GM18907 (cell line): ENCODE measurements around the gene PROCR.
"Not testable (repeated sequence)": the region's sequence is repeated elsewhere in the genome, so short reads cannot be mapped to it uniquely, and the experiment has no call there.

Experiments
- ATAC-seq: cut with Tn5 transposase; IDR thresholded peaks from one replicate; pipeline ENCODE4 v1.9.1; 2021; ENCODE audit warnings: mild to moderate bottlenecking, moderate library complexity; ENCODE audit not compliant: unreplicated experiment

Gene PROCR

DNA sequence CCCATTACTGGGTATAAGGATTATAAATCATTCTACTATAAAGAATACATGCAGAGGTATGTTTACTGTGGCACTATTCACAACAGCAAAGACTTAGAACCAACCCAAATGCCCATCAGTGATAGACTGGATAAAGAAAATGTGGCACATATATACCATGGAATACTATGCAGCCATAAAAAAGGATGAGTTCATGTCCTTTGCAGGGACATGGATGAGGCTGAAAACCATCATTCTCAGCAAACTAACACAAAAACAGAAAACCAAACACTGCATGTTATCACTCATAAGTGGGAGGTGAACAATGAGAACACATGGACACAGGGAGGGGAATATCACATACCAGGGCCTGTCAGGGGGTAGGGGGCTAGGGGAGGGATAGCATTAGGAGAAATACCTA is 7.3 kb upstream of the PROCR start:
- ATAC-seq: not testable (repeated sequence)

DNA sequence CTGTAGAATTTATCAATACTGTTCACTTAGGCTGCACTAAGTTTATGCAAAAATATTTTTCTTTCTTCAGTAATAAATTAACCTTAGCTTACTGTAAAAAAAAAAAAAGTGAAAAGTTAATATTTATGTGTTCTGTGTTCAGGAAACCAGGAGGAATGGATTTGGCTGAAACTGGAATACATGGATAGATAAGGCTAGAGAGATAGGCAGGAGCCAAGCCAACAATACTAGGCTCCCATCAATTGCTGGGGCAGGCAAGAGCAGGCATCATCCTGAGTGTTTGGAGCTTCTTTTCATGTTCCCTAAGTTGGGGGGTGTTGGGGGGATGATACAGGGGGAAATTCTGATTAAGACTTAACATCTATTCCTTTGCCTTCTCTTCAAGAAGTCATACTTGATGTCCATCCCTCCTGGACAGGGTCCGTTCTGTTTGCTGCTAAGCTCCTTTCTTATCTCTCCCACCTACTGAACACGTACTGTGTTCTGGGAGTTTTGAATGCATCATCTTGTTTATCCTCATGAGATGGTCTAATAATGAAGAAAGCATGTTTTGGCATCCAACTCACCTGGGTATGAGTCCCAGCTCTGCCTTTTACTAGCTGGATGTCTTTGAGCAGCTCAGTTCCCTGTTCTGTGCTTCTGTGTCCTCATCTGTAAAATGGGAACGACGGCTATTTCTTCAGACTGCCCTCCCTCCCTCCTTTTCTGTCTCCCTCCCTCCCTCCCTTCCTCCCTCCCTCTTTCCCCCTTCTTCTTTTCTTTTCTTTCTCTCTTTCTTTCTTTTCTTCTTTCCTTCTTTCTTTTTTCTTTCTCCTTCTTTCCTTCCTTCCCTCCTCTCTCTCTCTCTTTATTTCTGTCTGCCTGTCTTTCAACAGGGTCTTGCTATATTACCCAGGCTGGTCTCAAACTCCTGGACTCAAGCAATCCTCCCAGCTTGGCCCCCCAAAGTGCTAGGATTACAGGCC is 6.4 kb upstream of the PROCR start:
- ATAC-seq: no peak

DNA sequence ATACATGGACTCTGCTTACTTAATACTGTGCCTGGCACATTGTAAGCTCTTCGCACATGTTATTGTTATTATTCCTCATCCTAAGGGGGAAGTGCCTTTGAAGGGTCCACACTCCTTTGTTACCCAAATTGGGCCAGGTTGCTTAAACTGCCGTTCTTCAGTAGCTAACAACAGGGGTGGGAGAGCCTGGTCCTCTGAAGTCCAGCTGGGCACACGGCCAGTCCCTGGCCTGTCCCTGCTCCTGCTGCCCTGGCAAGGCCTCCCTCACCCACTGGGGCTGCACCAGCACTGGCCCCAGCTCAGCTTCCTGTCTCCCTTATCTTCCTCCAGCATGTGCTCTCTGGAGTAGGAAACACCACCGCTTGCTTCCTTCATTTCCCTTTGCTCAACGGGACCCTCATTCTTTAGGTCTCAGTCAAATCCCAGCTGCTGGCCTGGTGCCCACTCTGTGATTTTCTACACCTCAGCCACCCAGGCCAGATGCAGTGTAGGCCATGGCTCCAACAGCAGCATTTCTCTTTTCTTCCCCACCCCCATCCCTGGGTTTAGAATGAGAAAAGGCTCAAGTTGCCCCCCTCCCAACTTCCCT is 5.5 kb upstream of the PROCR start:
- no peak for ATAC-seq

DNA sequence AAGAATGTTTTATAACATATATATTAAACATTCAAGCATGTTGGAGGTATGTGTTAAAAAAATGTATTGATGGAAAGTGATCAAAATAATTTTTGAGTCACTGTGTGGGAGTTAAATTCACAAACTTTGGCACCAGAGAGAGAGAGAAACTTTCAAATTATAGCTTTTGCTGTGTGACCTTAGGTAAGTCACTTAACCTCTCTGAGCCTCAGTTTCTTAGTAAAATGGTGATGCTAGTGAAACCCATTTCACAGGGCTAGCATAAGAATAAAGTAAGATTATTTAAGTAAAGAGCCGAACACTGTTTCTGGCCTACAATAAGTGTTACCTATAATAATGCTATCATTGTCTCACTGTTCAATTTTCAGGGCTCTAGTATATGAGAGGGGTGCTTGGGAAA is 4.1 kb upstream of the PROCR start:
- ATAC-seq: no peak

DNA sequence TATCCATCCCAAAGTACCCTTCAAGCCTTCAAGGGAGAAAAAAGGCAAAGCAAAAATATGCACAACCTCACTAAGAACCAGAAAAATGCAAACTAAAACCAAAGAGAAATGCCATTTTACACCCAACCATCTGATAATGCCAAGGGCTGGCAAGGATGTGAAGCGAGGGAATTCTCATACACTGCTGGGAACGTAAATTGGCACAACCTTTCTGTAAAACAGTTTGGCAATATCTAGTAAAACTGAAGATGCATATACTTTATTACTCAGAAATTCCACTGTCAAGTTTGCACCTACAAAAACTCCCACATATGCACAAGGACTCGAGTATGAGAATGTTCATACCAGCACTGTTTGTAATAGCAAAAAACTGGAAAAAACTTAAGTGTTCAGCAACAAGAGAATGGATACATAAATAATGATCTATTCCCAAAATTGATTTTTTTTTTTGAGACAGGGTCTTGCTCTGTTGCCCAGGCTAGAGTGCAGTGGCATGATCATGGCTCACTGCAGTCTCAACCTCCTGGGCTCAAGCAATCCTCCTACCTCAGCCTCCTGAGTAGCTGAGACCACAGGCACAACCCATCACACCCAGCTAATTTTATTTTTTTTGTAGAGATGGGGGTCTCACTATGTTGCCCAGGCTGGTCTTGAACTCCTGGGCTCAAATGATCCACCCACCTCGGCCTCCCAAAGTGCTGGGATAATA is 3.0 kb upstream of the PROCR start:
- ATAC-seq: not testable (repeated sequence)

DNA sequence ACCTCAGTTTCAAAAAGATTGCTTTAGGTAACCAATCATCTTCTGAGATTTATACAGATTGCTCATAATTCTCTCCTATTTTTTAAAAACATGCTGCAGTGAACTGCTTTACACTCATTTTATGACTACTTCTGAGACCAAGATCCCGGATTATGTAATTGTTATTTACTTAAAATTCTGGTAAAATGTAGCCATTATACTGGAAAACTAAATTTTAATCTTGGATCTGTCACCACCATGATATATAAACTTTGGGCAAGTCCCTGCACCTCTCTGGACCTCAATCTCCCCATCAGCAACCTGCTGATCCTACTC is 477 bp upstream of the PROCR start:
- ATAC-seq: no peak

DNA sequence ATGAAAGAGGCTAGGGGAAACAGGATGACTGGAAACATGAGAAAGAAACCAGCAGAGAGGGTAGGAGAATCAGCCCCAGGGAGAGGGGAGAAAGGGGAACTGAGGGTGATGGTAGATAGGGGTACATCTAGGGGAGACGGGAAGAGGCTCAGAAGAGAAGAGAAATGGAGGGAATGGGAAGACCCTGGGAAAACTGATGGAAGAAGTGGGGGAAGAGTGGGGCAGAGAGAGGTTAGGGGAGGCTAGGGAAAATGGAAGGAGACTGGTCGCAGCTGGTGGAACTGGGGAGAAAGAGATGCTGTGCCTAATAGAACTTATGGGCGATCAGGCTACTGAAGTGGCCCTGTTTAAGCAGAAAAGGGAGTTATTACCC is 548 bp downstream of the PROCR start:
- ATAC-seq: no peak

DNA sequence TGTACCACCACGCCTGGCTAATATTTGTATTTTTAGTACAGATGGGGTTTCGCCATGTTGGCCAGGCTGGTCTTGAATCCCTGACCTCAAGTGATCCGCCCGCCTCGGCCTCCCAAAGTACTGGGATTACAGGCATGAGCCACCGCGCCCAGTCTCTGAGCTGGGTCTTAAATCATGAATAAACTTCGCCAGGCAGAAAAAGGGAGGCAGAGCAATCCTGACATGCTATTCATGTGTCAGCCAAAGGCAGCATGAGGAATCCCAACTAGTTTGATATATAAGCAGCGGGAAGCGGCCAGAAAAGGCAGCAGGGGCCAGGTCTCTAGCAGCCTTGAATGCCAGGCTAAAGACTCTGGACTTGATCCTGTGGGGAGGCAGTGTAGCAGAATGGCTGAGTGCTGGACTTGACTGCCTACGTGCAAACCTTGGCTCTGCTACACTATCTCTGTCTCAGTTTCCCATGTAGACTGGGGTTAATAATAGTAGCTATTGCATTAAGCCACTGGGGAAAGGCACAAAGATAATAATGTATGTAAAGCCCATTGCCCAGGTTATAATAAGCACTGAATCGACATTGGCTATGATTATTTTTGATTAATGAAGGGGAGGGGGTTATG is 1.8 kb downstream of the PROCR start:
- no peak for ATAC-seq

DNA sequence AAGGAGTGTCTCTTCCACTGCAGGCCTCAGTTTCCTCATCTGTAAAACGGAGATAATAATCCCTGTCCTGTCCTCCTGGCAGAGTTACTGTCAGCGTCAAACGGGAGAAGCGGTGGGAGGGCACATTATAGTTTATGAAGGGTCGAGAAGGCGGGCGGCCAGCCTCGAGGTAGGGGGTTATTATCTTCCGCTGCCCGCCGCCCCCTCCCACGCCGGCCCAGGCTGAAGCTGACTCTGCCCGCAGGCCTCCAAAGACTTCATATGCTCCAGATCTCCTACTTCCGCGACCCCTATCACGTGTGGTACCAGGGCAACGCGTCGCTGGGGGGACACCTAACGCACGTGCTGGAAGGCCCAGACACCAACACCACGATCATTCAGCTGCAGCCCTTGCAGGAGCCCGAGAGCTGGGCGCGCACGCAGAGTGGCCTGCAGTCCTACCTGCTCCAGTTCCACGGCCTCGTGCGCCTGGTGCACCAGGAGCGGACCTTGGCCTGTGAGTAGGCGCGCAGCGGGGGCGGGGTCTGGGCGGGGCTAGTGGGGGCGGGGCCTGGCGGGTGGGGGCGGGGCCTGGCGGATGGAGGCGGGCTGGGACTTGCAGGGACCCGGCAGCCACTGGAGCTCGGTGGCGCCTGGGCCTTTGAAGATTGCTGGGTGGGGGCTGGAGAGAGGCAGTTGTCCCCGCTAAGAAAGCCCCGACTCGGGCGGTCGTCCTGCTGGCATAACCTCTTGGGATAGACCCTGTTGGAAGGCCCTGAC is 2.8 kb downstream of the PROCR start:
- ATAC-seq: no peak

DNA sequence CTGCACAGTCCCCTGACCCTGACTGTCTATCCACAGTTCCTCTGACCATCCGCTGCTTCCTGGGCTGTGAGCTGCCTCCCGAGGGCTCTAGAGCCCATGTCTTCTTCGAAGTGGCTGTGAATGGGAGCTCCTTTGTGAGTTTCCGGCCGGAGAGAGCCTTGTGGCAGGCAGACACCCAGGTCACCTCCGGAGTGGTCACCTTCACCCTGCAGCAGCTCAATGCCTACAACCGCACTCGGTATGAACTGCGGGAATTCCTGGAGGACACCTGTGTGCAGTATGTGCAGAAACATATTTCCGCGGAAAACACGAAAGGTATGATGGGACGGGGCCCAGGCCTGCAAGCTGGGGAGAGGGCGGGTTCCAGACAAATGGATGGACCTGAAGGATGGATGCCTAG is 4.3 kb downstream of the PROCR start:
- no peak for ATAC-seq

DNA sequence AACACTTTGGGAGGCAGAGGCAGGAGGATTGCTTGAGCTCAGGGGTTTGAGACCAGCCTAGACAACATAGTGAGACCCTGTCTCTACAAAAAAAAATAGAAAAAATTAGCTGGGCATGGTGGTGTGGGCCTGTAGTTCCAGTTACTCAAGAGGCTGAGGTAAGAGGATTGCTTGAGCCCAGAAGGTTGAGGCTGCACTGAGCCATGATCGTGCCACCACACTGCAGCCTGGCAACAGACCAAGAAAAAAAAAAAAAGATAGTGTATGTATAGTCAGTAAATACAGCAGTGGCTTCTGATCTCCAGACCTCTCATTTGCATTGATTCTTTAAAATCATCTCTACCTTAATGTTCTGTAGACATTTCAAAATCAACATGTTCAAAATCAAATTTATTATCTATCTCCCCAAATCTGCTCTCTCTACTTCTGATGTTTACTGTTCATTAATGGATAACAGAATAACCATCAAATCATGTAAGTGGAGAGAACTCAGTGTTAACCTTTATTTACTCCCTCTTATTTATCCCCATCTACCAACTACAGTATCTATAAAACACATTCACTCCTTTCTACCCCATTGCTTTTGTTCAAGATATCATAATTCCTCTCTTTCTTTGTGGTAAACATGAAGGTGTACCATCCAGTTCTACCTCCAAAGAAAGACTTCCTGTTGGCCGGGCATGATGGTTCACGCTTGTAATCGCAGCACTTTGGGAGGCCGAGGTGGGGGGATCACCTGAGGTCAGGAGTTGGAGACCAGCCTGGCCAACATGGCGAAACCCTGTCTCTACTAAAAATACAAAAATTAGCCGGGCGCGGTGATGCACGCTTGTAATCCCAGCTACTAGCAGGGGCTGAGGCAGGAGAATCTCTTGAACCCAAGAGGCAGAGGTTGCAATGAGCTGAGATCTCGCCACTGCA is 7.7 kb downstream of the PROCR start:
- no peak for ATAC-seq

DNA sequence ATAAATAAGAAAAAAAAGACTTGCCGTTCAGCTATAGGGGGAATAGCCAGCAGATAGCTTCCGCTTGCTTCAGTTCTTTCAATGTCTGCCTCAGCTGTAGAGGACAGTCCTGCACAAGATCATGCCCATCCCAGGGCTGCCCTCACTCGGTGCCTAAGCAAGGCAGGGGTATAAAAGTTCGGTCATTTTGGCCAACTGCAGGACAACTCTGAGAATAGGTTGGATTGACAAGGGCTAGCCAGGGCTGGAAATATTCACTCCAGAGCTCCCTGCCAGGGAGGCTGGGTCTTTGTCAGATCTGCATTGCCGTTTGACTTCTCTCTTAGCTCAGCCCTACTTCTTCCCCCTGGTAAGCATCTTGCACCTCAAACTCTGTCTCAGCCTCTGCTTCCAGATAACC is 8.4 kb downstream of the PROCR start:
- no peak for ATAC-seq

DNA sequence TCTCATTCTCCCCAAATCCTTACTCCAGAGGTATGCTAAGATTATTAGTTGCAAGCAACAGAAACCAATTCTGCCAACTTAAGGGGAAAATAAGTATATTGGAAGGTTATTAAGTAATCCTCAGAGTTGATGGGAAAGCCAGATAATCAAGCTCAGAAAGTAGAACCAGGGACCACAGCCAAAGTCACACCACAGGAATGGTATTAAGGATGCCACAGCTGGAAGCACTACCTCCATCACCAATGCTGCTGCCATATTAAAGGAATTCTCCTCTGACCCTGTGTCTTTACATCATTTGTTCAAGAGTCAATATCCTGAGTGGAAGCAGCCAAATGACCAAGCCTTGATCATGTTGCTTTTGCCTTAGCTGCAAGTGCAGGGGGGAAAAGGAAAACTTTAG is 9.9 kb downstream of the PROCR start:
- no peak for ATAC-seq

DNA sequence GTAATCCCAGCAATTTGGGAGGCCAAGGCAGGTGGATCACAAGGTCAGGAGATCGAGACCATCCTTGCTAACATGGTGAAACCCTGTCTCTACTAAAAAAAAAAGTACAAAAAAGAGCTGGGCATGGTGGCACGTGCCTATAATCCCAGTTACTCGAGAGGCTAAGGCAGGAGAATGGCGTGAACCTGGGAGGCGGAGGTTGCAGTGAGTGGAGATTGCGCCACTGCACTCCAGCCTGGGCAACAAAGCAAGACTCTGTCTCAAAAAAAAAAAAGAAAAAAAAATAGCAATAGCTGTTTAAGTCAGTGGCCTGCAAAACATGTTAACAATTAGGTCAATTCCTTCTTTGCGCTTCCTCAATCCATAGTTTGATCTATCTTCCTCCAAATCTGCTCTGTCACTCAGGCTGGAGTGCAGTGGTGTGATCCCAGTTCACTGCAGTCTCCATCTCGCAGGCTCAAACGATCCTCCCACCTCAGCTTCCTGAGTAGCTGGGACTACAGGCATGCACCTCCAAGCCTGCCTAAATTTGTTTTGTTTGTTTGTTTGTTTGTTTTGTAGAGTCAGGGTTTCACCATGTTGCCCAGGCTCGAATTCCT is 14.9 kb downstream of the PROCR start:
- ATAC-seq: not testable (repeated sequence)

DNA sequence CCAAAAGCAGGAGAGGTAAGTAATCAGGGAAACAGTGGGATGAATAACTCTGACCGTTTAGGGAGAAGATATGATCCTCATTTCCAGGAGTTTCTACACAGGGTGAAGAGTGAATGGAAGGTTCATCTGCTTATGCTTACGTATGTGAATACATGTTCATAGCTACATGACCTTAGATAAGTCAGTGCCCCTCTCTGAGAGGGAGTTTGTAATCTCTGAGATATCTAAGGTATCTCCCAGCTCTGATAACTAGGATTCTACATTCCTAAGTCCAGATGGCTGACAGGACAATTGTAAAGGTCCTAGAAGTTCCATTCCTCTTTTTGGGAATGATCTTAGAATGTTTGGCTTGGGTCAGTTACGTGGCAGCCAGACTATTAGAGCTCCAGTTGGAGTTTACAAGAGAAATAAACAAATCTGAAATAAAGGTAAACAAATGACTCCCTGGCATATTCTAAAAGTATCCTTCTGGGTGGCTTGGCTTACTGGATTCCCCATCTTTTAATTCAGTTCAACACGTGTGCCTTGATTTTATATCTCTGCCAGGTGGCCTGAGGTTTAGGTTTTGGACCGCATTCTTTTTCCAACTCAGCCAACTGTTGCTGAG is 15.8 kb downstream of the PROCR start:
- ATAC-seq: no peak

DNA sequence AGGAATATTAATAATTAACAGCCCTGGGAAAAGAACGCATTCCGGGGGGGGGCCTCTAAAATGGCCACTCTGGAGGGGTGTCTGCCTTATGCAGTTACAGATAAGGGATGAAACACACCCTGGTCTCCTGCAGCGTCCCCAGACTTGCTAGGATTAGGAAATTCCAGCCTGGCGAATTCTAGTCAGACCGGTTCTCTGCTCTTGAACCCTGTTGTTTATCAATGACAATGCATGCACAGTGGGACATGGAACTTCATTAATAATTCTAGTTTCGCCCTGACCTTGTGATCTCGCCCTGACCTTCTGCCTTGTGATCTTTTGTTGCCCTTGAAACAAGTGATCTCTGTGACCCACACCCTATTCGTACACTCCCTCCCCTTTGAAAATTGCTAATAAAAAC is 17.4 kb downstream of the PROCR start:
- ATAC-seq: not testable (repeated sequence)

DNA sequence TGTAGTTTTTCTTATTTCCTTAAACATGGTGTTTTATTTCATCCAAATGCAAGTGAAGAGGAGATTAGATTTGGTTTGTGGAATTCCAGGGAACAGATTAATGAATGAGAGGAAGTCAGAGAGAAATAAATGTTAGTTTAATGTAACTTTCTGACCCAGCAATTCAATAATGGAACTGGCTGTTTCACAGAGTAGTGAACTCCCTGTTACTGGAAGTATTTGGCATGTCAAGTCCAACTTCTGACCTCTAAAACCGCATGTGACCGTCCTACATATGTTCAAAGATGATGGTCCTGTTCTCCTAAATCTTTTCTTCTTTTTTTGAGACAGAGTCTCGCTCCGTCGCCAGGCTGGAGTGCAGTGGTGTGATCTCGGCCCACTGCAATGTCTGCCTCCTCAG is 18.7 kb downstream of the PROCR start:
- no peak for ATAC-seq

DNA sequence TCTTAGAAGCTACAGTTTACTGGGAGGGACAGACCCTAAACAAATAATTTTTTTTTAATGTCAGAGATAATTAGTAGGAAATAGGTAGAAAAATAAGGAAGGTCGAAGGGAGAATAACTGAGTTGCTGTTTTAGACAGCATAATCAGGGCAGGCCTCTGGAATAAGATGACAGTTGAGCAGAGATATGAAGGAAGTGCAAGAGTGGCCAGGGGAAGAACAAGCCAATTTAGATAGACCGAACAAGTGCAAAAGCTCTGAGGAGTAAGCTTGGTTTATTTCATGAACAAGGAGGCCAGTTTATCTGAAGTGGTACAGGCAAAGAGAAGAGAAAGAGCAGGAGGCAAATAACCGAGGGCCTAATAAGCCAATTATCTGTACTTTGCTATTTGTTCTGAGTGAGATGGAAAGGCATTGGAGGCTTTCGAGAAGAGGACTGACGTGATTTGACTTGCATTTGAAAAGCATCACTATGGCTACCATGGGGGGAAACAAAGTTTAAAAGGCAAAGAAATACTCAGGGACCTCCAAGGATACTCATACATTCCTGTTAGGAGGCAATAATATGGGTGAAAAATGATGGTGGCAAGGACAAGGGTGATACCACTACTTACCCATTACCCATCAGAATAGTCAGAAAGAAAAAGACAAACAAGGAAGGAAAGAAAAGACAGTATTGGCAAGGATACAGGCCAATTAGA is 19.7 kb downstream of the PROCR start:
- ATAC-seq: no peak
